Suprapubic skin (tissue), 4 donors: ENCODE results near the gene GPATCH1. TPM values are rescaled to one million over a fixed set of nuclear protein-coding genes. Genes with fewer than 3 reads are reported as not detected.
"Not testable (repeated sequence)": the region's sequence is repeated elsewhere in the genome, so short reads cannot be mapped to it uniquely, and the experiment has no call there.

ENCODE experiments used
- DNase-seq, 2 donors: peaks; one replicate each; pipeline ENCODE4 v3.0.0-alpha.2; 2019; ENCODE audit warnings: low spot score in 2 of 2
- H3K27ac ChIP-seq: fragments of 200-600 bp; sonication (generic); one replicate; pipeline ENCODE4 v1.5.1; 2019
- H3K27me3 ChIP-seq: fragments of 200-600 bp; sonication (generic); one replicate; pipeline ENCODE4 v1.5.1; 2019
- H3K36me3 ChIP-seq: fragments of 200-600 bp; sonication (generic); one replicate; pipeline ENCODE4 v1.5.1; 2019
- H3K4me1 ChIP-seq: fragments of 200-600 bp; sonication (generic); one replicate; pipeline ENCODE4 v1.5.1; 2019
- H3K4me3 ChIP-seq: fragments of 200-600 bp; sonication (generic); one replicate; pipeline ENCODE4 v1.5.1; 2019; ENCODE audit warnings: mild to moderate bottlenecking
- H3K9me3 ChIP-seq: fragments of 200-600 bp; sonication (generic); one replicate; pipeline ENCODE4 v1.5.1; 2019
- EP300 ChIP-seq: sonication (generic); formaldehyde crosslinking; IDR thresholded peaks from one replicate; pipeline ENCODE4 v1.6.1; 2017; ENCODE audit warnings: antibody characterized with exemption
- POLR2A ChIP-seq, 2 donors: fragments of 450-650 bp; IDR thresholded peaks; one replicate each; pipeline ENCODE4 v1.6.1; 2017; ENCODE audit warnings: antibody characterized with exemption in 2 of 2, mild to moderate bottlenecking in 2 of 2, moderate library complexity in 2 of 2
- POLR2AphosphoS5 ChIP-seq, 3 donors: sonication (generic); formaldehyde crosslinking; IDR thresholded peaks; one replicate each; pipeline ENCODE4 v1.6.1; 2017; ENCODE audit warnings: antibody characterized with exemption in 3 of 3
- WGBS: methylation state at CpG from one replicate; pipeline ENCODE4 v1.1.5; 2018; 5-methylcytosine and 5-hydroxymethylcytosine counted together
- total RNA-seq, 4 donors: library from RNA; depleted of rRNA; stranded (reverse); fragments of >200 nt; gene quantifications; one replicate each; pipeline ENCODE4 v1.1.0, GENCODE V29; 2016
- TF ChIP-seq, protein P1 (sequence below), 2 donors: fragments of 200-600 bp in 1 of 2; fragments of 450-650 bp in 1 of 2; sonication (generic) in 1 of 2; IDR thresholded peaks; one replicate each; pipeline ENCODE4 v1.5.1; 2016 to 2019; ENCODE audit warnings: antibody characterized with exemption in 2 of 2, mild to moderate bottlenecking in 1 of 2, moderate library complexity in 1 of 2

Gene GPATCH1
- total RNA-seq, 4 donors from 2014 or later, result 8.0 to 29.3 (median 14.3) TPM

- DNase-seq, result peak; percentile 73 to 84
- H3K9me3 ChIP-seq, result no peaks in the 10 kb centered on the region
- 23% methylated on average over 23 of the region's 23 CpGs for WGBS
- no peak overlapping the region for H3K27ac ChIP-seq
- TF ChIP-seq EP300 (no peak), POLR2A (IDR thresholded peaks at IDR 0.05) (no peak)
- TF ChIP-seq, protein P1, sequence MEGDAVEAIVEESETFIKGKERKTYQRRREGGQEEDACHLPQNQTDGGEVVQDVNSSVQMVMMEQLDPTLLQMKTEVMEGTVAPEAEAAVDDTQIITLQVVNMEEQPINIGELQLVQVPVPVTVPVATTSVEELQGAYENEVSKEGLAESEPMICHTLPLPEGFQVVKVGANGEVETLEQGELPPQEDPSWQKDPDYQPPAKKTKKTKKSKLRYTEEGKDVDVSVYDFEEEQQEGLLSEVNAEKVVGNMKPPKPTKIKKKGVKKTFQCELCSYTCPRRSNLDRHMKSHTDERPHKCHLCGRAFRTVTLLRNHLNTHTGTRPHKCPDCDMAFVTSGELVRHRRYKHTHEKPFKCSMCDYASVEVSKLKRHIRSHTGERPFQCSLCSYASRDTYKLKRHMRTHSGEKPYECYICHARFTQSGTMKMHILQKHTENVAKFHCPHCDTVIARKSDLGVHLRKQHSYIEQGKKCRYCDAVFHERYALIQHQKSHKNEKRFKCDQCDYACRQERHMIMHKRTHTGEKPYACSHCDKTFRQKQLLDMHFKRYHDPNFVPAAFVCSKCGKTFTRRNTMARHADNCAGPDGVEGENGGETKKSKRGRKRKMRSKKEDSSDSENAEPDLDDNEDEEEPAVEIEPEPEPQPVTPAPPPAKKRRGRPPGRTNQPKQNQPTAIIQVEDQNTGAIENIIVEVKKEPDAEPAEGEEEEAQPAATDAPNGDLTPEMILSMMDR (IDR thresholded peaks at IDR 0.05), result peak; percentile 77 to 94
- H3K36me3 ChIP-seq, result no peaks in the 10 kb centered on the region
- H3K4me1 ChIP-seq, result peaks cover 5% of the 10 kb centered on the region
- H3K4me3 ChIP-seq, result no peak overlapping the region
- no peaks in the 10 kb centered on the region for H3K27me3 ChIP-seq
Measured at GRCh38 chr19:33143897-33144405, 63.0 kb downstream of the GPATCH1 start.

- WGBS, result 91% methylated on average over 9 of the region's 9 CpGs
- Histone ChIP-seq H3K4me3 (no peak overlapping the region), H3K4me1 (peaks cover 5% of the 10 kb centered on the region), H3K27ac (no peak overlapping the region), H3K9me3 (no peaks in the 10 kb centered on the region), H3K27me3 (no peaks in the 10 kb centered on the region), H3K36me3 (no peaks in the 10 kb centered on the region)
- no peak for DNase-seq
- TF ChIP-seq POLR2AphosphoS5 (IDR thresholded peaks at IDR 0.05) (no peak), EP300 (no peak), POLR2A (IDR thresholded peaks at IDR 0.05) (no peak)
- TF ChIP-seq, protein P1 (IDR thresholded peaks at IDR 0.05), result no peak
Measured at GRCh38 chr19:33146209-33146608, 65.2 kb downstream of the GPATCH1 start.

DNA sequence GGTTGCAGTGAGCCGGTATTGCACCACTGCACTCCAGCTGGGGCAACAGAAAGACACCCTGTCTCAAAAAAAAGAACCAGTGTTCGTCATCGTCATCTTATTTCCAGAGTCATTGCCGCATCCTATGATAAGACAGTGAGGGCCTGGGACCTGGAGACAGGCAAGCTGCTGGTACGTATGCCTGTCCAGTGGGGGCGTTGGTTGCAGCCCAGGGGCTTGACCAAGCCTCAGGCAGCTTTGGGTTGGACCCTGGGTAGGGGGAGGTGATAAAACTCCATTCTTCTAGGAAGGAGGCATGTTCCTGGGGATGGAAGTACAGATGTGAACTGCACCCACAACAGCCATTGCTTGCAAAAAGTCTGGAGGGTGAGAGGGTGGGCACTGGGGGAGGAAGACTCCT is 66.6 kb downstream of the GPATCH1 start:
- no peak for DNase-seq
- Histone ChIP-seq H3K27me3 (no peaks in the 10 kb centered on the region), H3K9me3 (no peaks in the 10 kb centered on the region), H3K4me1 (peaks cover 5% of the 10 kb centered on the region), H3K27ac (no peak overlapping the region), H3K4me3 (no peak overlapping the region), H3K36me3 (no peaks in the 10 kb centered on the region)
- WGBS, result 83% methylated on average over 6 of the region's 6 CpGs
- TF ChIP-seq EP300 (no peak), POLR2A (IDR thresholded peaks at IDR 0.05) (no peak), POLR2AphosphoS5 (IDR thresholded peaks at IDR 0.05) (no peak)
- TF ChIP-seq, protein P1 (IDR thresholded peaks at IDR 0.05), result no peak

GRCh38 chr19:33150852-33151518 is 70.0 kb downstream of the GPATCH1 start:
- no peaks in the 10 kb centered on the region for H3K36me3 ChIP-seq
- no peaks in the 10 kb centered on the region for H3K27me3 ChIP-seq
- no peaks in the 10 kb centered on the region for H3K9me3 ChIP-seq
- DNase-seq, result no peak
- TF ChIP-seq POLR2A (IDR thresholded peaks at IDR 0.05) (no peak), POLR2AphosphoS5 (IDR thresholded peaks at IDR 0.05) (no peak), EP300 (no peak)
- TF ChIP-seq, protein P1 (IDR thresholded peaks at IDR 0.05), result no peak
- 51% methylated on average over 7 of the region's 14 CpGs for WGBS
- H3K27ac ChIP-seq, result no peak overlapping the region
- H3K4me3 ChIP-seq, result no peak overlapping the region
- H3K4me1 ChIP-seq, result no peaks in the 10 kb centered on the region

- no peaks in the 10 kb centered on the region for H3K27me3 ChIP-seq
- DNase-seq, result no peak
- no peak overlapping the region for H3K4me3 ChIP-seq
- H3K4me1 ChIP-seq, result no peaks in the 10 kb centered on the region
- WGBS, result 50% methylated on average over 2 of the region's 2 CpGs
- H3K36me3 ChIP-seq, result no peaks in the 10 kb centered on the region
- no peaks in the 10 kb centered on the region for H3K9me3 ChIP-seq
- no peak overlapping the region for H3K27ac ChIP-seq
- TF ChIP-seq POLR2A (IDR thresholded peaks at IDR 0.05), result no peak
- no peak for TF ChIP-seq EP300
- no peak for TF ChIP-seq POLR2AphosphoS5 (IDR thresholded peaks at IDR 0.05)
- TF ChIP-seq, protein P1 (IDR thresholded peaks at IDR 0.05), result no peak
Measured at GRCh38 chr19:33152176-33152575, 71.2 kb downstream of the GPATCH1 start.

DNA sequence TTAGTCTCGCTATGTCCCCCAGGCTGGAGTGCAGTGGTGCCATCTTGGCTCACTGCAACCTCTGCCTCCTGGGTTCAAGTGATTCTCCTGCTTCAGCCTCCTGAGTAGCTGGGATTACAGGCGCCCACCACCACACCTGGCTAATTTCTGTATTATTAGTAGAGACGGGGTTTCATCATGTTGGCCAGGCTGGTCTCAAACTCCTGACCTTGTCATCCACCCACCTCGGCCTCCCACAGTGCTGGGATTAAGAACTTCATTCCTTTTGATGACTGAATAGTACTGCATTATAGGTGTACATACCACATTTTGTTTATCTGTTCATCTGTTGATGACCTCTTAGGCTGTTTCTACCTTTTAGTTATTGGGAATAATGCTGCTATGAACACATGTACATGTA is 71.6 kb downstream of the GPATCH1 start:
- 66% methylated on average over 4 of the region's 4 CpGs for WGBS
- H3K4me1 ChIP-seq, H3K4me3 ChIP-seq, H3K36me3 ChIP-seq, H3K9me3 ChIP-seq, H3K27me3 ChIP-seq, H3K27ac ChIP-seq, DNase-seq: not testable (repeated sequence)

DNA sequence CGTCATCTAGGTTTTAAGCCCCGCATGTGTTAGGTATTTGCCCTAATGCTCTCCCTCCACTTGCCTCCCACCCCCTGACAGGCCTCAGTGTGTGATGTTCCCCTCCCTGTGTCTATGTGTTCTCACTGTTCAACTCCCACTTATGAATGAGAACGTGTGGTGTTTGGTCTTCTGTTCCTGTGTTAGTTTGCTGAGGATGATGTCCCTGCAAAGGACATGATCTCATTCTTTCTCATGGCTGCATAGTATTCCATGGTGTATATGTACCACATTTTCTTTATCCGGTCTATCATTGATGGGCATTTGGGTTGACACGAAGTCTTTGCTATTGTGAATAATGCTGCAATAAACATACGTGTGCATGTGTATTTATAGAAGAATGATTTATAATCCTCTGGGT is 73.3 kb downstream of the GPATCH1 start:
- 89% methylated on average over 6 of the region's 6 CpGs for WGBS
- not testable (repeated sequence) for H3K27me3 ChIP-seq, H3K4me1 ChIP-seq, H3K36me3 ChIP-seq, H3K27ac ChIP-seq, DNase-seq, H3K9me3 ChIP-seq, H3K4me3 ChIP-seq
